ENCODE data around the gene NWD2. TPM values are rescaled to one million over a fixed set of nuclear protein-coding genes. Genes with fewer than 3 reads are reported as not detected.

The NWD2 gene
- total RNA-seq, 1 experiment from 2014 or later = not detected

GRCh38 chr4:37367901-37368300, 123.4 kb downstream of the NWD2 start:
- Histone ChIP-seq H3K4me2 (no peak overlapping the region), H3K27ac (no peak overlapping the region), H3K4me3 (no peak overlapping the region), H3K79me2 (ENCODE audit: low read depth) (no peaks in the 10 kb centered on the region), H3K4me1 (replicated peaks; ENCODE audit: insufficient read depth) (no peaks in the 10 kb centered on the region), H3K9me3 (ENCODE audit: insufficient read depth, low read depth) (no peaks in the 10 kb centered on the region), H3K27me3 (ENCODE audit: insufficient read depth, low read depth) (no peaks in the 10 kb centered on the region), H4K20me1 (ENCODE audit: insufficient read depth) (no peaks in the 10 kb centered on the region), H3K9me2 (ENCODE audit: insufficient read depth) (no peaks in the 10 kb centered on the region), H2AFZ (no peak overlapping the region), H3K36me3 (ENCODE audit: low read depth) (no peaks in the 10 kb centered on the region), H3F3A (ENCODE audit: insufficient read depth, low read depth) (no peaks in the 10 kb centered on the region)
- BruUV-seq (replicated peaks) = no TSS peak
- CTCF ChIA-PET = no interaction called here
- TF ChIP-seq EZH2 (IDR thresholded peaks at IDR 0.05; ENCODE audit: low read depth) = no peak
- TF ChIP-seq, protein P1, sequence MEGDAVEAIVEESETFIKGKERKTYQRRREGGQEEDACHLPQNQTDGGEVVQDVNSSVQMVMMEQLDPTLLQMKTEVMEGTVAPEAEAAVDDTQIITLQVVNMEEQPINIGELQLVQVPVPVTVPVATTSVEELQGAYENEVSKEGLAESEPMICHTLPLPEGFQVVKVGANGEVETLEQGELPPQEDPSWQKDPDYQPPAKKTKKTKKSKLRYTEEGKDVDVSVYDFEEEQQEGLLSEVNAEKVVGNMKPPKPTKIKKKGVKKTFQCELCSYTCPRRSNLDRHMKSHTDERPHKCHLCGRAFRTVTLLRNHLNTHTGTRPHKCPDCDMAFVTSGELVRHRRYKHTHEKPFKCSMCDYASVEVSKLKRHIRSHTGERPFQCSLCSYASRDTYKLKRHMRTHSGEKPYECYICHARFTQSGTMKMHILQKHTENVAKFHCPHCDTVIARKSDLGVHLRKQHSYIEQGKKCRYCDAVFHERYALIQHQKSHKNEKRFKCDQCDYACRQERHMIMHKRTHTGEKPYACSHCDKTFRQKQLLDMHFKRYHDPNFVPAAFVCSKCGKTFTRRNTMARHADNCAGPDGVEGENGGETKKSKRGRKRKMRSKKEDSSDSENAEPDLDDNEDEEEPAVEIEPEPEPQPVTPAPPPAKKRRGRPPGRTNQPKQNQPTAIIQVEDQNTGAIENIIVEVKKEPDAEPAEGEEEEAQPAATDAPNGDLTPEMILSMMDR (conservative IDR thresholded peaks at IDR 0.05) = no peak
- DNase-seq = no peak
- POLR2A ChIA-PET (ENCODE audit: unreplicated experiment) = no interaction called here
- intact Hi-C loops (cut with micrococcal nuclease; ENCODE audit: unreplicated experiment) = no loop called here

DNA sequence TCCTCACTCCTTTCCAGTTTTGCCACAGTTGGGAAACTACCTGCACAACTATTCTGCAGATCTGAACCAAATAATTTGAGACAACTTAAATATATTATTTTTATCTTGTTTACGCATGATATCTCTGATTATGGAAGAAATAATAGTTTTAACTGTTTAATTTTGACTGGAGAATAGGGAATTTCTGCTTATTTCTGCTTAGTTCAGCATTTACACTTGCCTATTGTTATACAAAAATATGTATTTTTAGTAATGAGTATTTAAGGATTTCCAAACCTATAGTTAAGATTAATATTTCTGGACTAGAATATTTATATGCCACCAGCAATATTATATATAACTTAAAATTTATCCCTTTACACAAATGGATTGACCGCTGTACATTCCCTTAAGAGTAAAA, 125.5 kb downstream of the NWD2 start:
- ChIA-PET POLR2A (ENCODE audit: unreplicated experiment) (no interaction called here), CTCF (no interaction called here)
- BruUV-seq (replicated peaks) = no TSS peak
- Histone ChIP-seq H3K4me3 (no peak overlapping the region), H3F3A (ENCODE audit: insufficient read depth, low read depth) (no peaks in the 10 kb centered on the region), H2AFZ (no peak overlapping the region), H3K36me3 (ENCODE audit: low read depth) (no peaks in the 10 kb centered on the region), H3K9me2 (ENCODE audit: insufficient read depth) (no peaks in the 10 kb centered on the region), H3K9me3 (ENCODE audit: insufficient read depth, low read depth) (no peaks in the 10 kb centered on the region), H3K4me2 (no peak overlapping the region), H3K4me1 (replicated peaks; ENCODE audit: insufficient read depth) (no peaks in the 10 kb centered on the region), H3K79me2 (ENCODE audit: low read depth) (no peaks in the 10 kb centered on the region), H3K27ac (no peak overlapping the region), H3K27me3 (ENCODE audit: insufficient read depth, low read depth) (no peaks in the 10 kb centered on the region), H4K20me1 (ENCODE audit: insufficient read depth) (no peaks in the 10 kb centered on the region)
- intact Hi-C loops (cut with micrococcal nuclease; ENCODE audit: unreplicated experiment) = no loop called here
- no peak for DNase-seq
- TF ChIP-seq, protein P1 (conservative IDR thresholded peaks at IDR 0.05) = no peak
- no peak for TF ChIP-seq EZH2 (IDR thresholded peaks at IDR 0.05; ENCODE audit: low read depth)

DNA sequence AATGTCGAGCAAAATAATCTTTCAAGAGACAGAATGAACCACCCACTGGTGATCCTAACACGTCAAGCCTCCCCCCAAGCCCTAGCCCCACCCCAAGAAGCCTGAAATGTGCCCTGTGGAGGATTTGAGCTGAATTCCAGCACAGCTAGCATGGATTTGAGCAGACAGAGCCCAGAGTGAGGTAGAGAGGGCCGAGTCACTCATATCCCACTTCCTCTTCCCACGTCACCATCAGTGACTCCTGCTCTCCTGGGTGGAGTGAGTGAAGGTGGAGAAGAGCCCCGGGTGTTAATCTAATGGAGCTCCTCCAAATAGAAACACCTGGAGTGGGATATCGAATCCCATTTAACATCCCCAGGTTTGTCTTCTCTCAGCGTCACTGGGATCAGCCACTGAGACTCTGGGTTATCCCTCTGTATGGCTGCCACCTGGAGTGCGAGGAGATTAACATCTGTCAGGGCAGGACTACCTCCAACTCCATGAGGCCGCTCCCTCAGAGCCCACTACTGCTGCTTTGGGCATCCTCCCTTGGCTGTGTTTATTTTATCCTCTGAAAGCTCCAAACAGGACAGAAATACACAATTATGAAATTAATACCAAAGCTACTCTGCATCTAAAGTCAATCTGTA, 136.6 kb downstream of the NWD2 start:
- H3K4me3 ChIP-seq = no peak overlapping the region
- H3K9me2 ChIP-seq (ENCODE audit: insufficient read depth) = no peaks in the 10 kb centered on the region
- H3K9me3 ChIP-seq (ENCODE audit: insufficient read depth, low read depth) = no peaks in the 10 kb centered on the region
- no peak overlapping the region for H2AFZ ChIP-seq
- H3K36me3 ChIP-seq (ENCODE audit: low read depth) = no peaks in the 10 kb centered on the region
- TF ChIP-seq, protein P1 (conservative IDR thresholded peaks at IDR 0.05) = no peak
- no peak for TF ChIP-seq EZH2 (IDR thresholded peaks at IDR 0.05; ENCODE audit: low read depth)
- ChIA-PET POLR2A (ENCODE audit: unreplicated experiment) (no interaction called here), CTCF (interaction anchor here (0.5 kb wide), 1 partner anchor 1137 kb away, joined by 3 read pairs; the partner anchor contains the start of gene ARAP2)
- no peaks in the 10 kb centered on the region for H3F3A ChIP-seq (ENCODE audit: insufficient read depth, low read depth)
- H3K27ac ChIP-seq = no peak overlapping the region
- no peaks in the 10 kb centered on the region for H4K20me1 ChIP-seq (ENCODE audit: insufficient read depth)
- intact Hi-C loops (cut with micrococcal nuclease; ENCODE audit: unreplicated experiment) = loop anchor here (5.0 kb wide), 2 partner anchors 969 to 1029 kb away; no protein-coding TSS in a partner anchor
- no peaks in the 10 kb centered on the region for H3K27me3 ChIP-seq (ENCODE audit: insufficient read depth, low read depth)
- no peak overlapping the region for H3K4me2 ChIP-seq
- no TSS peak for BruUV-seq (replicated peaks)
- no peaks in the 10 kb centered on the region for H3K4me1 ChIP-seq (replicated peaks; ENCODE audit: insufficient read depth)
- no peaks in the 10 kb centered on the region for H3K79me2 ChIP-seq (ENCODE audit: low read depth)
- no peak for DNase-seq
